C4-2B (cell line): Measurements from ENCODE around the gene UTP20.

Source experiments
- H3K27ac ChIP-seq: fragments of 450-650 bp; 2 replicates; pipeline ENCODE4 v1.5.1; 2017
- ZFX ChIP-seq: fragments of 450-650 bp; IDR thresholded peaks from 2 replicates; pipeline ENCODE4 v1.6.1; 2017
- TF ChIP-seq, protein P1 (sequence below): fragments of 450-650 bp; conservative IDR thresholded peaks from 2 replicates; pipeline ENCODE4 v1.5.1; 2017; ENCODE audit warnings: mild to moderate bottlenecking

The UTP20 gene

DNA sequence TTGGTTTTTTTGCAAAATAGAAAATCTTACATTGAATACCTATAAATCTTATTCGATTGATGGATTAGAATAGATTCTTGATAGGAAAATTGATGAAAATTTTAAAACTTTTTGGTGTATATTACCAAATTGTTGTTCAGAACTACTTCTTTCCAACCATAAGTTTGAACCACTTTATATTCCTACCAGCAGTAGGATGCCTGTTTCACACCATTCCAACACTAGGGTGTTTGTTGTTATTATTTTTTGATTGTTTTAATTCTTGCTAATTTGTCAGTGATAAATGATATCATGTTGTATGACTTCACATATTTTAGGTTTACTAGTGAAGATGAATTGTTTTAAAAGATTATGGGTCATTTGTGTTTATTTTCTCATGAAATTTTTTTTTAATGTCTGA lies 43.4 kb downstream of the UTP20 start:
- TF ChIP-seq, protein P1, sequence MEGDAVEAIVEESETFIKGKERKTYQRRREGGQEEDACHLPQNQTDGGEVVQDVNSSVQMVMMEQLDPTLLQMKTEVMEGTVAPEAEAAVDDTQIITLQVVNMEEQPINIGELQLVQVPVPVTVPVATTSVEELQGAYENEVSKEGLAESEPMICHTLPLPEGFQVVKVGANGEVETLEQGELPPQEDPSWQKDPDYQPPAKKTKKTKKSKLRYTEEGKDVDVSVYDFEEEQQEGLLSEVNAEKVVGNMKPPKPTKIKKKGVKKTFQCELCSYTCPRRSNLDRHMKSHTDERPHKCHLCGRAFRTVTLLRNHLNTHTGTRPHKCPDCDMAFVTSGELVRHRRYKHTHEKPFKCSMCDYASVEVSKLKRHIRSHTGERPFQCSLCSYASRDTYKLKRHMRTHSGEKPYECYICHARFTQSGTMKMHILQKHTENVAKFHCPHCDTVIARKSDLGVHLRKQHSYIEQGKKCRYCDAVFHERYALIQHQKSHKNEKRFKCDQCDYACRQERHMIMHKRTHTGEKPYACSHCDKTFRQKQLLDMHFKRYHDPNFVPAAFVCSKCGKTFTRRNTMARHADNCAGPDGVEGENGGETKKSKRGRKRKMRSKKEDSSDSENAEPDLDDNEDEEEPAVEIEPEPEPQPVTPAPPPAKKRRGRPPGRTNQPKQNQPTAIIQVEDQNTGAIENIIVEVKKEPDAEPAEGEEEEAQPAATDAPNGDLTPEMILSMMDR: no peak
- TF ChIP-seq ZFX: no peak
- no peak overlapping the region for H3K27ac ChIP-seq

DNA sequence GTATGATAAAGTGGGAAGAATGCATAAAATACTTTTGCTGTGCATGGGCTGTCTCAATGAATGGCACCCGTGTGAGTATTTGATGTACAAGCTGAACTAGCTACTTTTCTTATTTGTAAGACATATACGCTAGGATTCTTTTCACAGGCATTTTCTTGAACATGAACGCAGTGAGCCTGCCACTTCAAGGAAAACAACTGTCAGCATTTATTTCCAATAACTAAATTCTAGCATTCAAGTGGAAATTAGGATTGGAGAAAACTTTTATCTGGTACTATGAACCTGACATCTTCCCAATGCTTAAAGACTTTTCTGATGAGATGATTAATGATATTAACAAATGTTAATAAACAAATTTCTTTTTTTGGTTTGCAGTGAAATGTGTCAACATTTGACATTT lies 45.7 kb downstream of the UTP20 start:
- TF ChIP-seq, protein P1: no peak
- TF ChIP-seq ZFX: no peak
- H3K27ac ChIP-seq: no peak overlapping the region

DNA sequence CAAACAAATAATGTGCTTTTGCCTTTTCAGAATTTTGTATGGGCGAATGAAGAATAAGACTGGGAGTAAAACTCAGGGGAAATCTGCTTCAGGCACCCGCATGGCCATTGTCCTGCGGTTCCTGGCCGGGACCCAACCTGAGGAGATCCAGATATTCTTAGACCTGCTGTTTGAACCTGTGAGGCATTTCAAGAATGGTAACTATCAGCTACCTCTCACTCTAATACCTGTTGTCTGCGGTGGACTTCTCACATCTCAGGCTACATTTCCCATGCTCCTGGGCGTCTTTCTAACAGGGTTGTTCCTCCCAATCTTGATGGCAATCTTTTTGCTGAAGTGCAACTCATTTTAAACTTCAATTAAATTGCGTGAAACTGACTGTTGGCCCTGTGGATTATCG lies 47.1 kb downstream of the UTP20 start:
- no peak overlapping the region for H3K27ac ChIP-seq
- TF ChIP-seq, protein P1: no peak
- TF ChIP-seq ZFX: no peak

DNA sequence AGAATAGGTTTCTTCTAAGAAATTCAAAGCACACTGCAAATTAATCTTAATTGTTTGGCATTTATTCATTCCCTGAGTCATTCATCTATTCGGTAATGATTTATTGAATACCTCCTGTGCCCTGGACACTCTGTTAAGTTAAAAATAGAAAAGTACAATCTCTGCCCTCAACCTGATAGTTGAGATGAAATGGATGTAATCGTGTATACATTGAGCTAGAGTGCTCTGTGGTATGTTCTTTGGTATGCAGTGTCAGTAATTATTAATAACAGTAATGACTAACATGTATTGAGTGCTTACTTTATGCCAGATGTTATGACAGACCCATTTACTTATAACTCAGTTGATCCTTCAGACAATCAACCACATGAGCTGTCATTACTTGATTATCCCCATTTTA lies 47.6 kb downstream of the UTP20 start:
- H3K27ac ChIP-seq: no peak overlapping the region
- TF ChIP-seq, protein P1: no peak
- no peak for TF ChIP-seq ZFX

DNA sequence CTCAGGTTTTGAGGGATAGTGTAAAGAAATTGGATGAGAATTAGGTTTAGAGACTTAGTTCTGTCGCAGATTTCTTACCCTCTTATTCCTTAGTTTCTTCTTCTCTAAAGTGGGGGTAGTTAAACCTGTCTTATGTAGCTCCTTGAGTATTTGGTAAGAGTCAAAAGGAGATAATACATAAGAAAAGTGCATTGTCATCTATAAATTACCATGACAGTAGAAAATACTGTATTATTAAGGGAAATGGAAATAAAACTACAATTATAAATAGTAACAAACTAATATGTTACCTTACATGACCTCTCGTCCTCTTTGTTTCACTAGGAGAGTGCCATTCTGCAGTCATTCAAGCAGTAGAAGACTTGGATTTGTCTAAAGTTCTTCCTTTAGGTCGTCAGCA lies 49.0 kb downstream of the UTP20 start:
- TF ChIP-seq, protein P1: no peak
- no peak for TF ChIP-seq ZFX

DNA sequence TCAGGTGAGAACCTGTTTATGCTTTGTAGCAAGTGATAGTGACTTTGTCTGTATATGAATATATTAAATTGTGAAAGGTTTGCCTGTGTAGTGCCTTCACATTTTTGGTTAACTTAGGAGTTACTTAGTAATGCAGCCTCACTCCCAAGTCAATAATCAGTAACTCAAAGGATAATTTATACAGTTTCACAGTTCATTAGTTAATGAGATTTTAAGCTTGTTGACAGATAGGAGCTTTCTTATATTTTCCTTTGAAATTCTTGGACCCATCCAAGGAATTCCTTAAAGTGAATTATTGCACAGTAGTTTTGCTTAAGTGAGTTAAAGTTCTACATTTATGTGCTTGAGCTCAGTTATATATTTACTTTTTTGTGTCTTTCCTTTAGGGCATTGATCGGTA lies 50.7 kb downstream of the UTP20 start:
- no peak for TF ChIP-seq ZFX
- TF ChIP-seq, protein P1: no peak
- H3K27ac ChIP-seq: no peak overlapping the region

More for the DNA sequence above, 49.0 kb downstream of the UTP20 start:
- no peak overlapping the region for H3K27ac ChIP-seq

DNA sequence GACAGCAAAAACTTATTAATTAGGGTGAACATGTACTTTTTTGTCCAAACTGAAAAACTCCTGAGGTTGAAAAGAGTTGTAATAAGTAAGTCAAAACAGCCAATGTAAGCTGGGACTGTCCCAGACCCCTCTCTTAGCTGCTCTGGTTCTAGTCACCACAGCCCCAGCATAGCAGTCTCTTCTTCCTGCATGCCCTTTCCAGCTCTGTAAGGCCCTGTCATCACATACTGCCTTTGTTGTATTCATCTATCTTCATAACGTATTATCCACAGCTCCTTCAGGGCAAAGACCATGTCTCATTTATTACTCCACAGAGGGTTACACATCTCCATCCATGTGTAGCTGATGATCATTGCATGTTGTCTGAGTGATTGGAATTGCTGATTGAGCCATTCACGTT lies 56.5 kb downstream of the UTP20 start:
- no peak overlapping the region for H3K27ac ChIP-seq
- TF ChIP-seq, protein P1: no peak
- no peak for TF ChIP-seq ZFX
